Measurements from ENCODE around the gene ARHGAP45.
A peak's percentile ranks its signal among the peaks of the same experiment; 100 is the strongest.
"Not testable (repeated sequence)": the region's sequence is repeated elsewhere in the genome, so short reads cannot be mapped to it uniquely, and the experiment has no call there.

The ARHGAP45 gene

GRCh38 chr19:1105873-1106840, 39.2 kb downstream of the ARHGAP45 start:
- no peak for DNase-seq (ENCODE audit: low spot score)

DNA sequence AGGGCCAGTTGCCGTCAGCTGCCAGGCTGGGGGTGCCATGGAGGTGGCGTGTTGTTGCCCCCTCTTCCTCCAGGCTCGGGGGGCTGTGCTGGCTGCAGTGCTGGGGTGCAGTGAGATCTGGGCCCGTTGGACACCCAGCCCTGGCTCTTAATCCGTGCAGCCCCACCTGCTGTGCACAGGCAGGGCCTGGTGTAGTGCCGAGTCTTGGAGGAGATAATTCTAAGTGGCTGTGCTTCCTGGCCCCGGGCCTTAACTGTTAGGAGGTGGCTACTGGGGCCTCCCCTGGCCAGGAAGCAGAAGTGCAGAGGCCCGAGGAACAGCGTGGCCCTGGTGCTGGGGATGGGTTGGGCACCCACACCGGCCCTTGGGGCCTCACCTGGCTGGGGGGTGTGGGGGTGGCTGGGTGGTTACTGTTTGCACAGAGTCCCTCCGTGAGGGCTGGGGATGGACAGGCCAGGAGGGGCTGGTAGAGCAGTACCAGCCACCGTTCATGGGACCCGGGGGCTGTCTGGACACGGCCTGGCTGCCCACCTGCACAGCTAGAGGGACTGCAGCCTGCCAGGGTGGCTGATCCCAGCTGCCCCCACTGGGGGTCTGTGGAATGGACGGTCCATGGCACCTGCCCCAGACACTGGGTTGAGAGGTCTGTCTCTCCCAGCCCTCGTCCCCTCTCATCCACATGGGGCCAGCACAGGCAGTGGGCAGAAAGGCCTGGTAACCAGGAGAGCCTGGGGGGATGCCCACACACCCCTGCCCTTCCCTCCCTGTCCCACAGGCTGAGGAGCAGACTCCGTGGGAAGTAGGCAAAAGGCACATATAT, 40.1 kb downstream of the ARHGAP45 start:
- DNase-seq (ENCODE audit: low spot score), result no peak

GRCh38 chr19:1107661-1108261, 40.8 kb downstream of the ARHGAP45 start:
- no peak for DNase-seq (ENCODE audit: low spot score)

- no peak for DNase-seq (ENCODE audit: low spot score)
These were observed 41.5 kb downstream of the ARHGAP45 start for GRCh38 chr19:1108291-1109031.

DNA sequence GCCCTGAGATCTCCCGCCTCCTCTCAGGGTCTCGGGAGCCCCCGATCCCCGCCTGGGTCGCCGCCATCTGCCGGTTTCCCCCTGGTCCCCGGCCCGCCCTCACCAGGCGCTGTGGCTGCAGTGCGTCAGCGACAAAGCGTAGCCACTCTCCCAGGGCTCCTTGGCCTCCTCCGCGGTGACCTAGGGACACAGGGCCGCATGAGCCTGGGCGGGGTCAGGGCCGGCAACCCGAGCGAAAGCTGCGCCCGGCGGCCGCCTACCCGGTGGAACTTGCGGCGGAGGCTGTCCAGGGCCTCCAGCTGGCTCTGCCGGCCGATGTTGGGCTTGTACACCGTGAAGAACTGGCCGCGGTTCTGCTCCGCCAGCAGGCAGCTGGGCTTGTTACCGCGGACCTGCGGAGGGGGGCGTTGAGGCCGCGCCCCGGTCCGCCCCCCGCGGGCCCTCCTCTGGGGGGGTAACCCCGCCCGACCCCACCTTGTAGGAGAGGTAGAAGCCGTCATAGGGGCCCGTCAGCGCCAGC, 42.1 kb downstream of the ARHGAP45 start:
- DNase-seq (ENCODE audit: low spot score), result no peak

DNA sequence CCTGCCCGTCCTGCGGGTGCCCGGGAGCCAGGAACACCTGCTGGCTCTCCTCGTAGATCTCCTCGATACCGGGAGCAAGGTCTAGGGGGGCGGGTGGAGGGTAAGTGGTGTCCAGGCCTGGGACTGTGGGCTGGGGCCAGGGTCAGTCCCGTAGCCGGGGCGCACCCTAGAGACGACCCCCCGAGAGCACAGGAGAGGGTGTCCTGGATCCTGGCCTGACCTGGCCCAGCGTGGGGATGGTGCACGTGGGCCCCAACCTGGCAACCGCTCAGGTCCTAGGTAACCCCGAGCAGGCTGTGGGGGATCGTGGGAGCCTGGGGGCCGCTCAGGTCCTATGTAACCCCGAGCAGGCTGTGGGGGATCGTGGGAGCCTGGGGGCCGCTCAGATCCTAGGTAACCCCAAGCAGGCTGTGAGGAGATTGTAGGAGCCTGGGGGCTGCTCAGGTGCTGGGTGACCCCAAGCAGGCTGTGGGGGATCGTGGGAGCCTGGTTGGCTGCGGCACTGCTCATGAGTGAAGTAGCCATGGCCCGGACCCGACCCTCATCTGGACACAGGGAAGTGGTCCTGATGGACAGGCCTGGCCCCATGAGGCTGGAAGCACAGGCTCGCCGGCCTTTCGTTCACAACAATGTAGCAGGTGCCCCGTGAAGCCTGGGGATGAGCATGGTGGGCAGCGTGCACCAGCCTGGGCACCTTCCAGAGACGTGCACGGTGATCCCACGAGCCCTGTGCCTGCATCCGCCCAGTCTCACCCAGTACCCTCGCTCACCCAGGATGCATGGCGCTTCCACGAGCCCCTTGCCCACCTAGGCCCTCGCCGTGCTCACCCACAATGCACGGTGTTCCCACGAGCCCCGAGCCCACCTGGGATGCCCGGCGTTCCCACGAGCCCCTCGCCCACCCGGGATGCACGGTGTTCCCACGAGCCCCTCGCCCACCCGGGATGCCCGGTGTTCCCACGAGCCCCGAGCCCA, 43.0 kb downstream of the ARHGAP45 start:
- no peak for DNase-seq (ENCODE audit: low spot score)

GRCh38 chr19:1110809-1111640, 44.1 kb downstream of the ARHGAP45 start:
- no peak for DNase-seq (ENCODE audit: low spot score)

DNA sequence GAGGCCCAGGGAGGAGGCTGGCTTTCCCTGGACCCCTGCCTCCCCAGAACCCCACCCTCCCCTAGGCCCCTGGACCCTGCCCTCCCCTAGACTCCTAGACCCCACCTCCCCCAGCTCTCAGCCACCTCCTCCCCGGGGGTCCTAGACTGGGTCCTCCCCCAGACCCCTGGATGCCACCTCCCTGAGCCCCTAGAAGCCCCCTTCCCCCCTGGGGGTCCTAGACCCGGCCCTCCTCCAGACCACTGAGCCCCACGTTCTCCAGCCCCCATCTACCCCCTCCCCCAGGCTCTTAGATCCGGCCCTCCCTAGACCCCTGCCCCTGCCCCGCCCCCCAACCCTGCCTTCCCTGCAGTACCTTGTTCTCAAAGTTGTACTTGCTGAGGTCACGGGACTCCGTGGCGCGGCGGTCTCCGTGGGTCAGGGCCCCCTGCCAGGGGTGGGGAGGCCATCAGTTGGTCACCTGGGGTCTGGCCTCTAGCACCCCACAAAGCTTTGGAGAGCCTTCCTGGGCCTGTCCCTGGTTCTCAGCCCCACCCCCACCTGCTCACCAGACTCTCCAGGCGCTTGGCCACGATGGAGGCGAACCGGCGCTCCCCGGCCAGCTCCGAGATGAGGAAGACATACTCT, 44.8 kb downstream of the ARHGAP45 start:
- no peak for DNase-seq (ENCODE audit: low spot score)

GRCh38 chr19:1112268-1113029, 45.5 kb downstream of the ARHGAP45 start:
- no peak for DNase-seq (ENCODE audit: low spot score)

DNA sequence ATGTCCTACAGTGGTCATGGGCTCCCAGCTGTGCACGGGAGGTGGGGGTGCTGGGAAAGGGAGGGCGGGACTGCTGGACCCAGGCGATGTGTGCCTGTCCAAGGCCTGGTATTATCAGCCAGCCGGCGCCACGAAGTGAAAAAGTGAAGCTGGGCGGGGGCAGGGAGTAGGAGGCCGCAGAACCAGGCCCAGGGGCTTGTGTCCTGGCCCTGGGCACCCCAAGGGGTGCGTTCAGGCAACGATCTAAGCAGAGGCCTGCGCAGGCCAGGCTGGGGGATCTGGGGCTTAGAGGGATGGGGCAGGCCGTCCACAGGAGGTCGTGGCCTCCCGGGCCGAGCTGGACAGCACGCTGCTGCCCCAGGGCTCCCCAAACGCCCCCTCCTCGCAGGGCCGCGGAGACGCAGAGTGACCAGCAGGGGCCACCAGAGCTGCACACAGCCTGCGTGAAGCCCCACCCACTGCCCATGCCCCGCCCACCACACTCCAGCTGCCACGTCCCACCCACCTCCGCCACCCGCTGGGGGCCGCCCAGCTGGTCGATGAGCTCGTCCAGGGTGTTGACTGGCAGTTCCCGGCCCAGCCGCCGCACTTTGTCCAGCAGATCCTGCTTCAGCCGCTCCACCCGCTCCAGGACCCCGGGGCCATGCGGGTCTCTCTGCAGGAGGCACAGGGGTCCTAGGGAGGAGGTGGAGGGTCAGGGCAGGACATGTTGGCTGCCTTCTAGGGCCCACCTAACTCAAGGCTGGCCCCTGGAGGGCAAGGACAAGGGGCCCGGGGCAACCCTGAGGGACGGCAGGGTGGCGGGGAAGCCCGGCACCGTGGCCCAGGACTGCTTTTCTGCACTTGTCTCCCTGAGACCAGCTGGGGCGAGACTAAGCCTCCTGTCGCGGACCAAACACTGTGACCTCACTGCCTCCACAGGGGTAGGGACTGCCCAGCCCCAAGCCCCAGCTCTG, 46.3 kb downstream of the ARHGAP45 start:
- DNase-seq (ENCODE audit: low spot score), result peak; percentile 89

GRCh38 chr19:1113986-1114483, 47.1 kb downstream of the ARHGAP45 start:
- no peak for DNase-seq (ENCODE audit: low spot score)

DNA sequence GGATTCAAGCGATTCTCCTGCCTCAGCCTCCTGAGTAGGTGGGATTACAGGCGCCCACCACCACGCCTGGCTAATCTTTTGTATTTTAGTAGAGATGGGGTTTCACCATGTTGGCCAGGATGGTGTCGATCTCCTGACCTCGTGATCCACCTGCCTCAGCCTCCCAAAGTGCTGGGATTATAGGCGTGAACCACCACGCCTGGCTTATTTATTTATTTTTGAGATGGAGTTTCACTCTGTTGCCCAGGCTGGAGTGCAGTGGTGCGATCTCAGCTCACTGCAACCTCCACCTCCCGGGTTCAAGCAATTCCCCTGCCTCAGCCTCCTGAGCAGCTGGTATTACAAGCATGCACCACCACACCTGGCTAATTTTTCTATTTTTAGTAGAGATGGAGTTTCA, 47.8 kb downstream of the ARHGAP45 start:
- DNase-seq (ENCODE audit: low spot score), result not testable (repeated sequence)

DNA sequence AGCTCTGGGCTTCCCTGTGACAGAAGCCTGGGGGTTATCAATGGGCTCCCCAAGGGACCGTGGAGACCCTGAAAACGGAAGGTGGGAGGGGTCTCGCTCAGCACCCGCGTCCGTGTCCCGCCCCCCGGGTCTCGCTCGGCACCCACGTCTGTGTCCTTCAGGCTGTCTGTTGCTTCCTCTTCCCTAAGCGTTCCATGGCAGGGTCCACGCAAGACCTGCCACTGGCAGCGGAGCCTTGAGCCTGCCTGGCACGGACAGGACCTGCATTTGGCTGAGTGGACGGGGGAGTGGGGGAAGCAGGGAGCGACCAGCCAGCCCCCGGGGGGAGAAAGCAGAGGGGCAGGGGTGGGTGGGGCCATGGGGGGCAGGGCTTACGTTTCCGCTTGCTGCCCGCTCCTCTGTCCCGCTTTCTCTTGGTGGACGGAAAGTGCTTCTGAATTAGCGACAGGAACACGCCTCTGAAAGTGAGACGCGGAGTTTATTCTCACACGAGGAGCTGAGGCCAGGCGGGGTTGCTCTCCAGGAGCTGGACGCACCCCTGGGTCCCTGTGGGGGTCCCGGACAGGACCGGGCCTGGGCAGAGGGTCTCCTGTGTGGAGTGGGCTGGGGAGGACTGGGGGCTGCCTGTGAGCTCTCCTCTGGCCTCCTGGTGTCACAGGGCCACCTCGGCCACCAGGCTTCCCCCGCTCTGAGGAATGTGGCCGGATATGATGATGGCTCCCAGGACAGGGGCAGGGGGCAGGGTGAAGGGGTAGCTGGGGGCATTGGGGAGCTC, 48.9 kb downstream of the ARHGAP45 start:
- DNase-seq (ENCODE audit: low spot score), result no peak

GRCh38 chr19:1116726-1117581, 50.0 kb downstream of the ARHGAP45 start:
- DNase-seq (ENCODE audit: low spot score), result no peak

GRCh38 chr19:1117654-1118053, 50.7 kb downstream of the ARHGAP45 start:
- DNase-seq (ENCODE audit: low spot score), result no peak

Data from pons (tissue), 1 donor.